HG02759 (cell line): ENCODE results near the gene VPS54.
"Not testable (repeated sequence)": the region's sequence is repeated elsewhere in the genome, so short reads cannot be mapped to it uniquely, and the experiment has no call there.

Experiments used
- ATAC-seq: cut with Tn5 transposase; IDR thresholded peaks from one replicate; pipeline ENCODE4 v1.9.1; 2021; ENCODE audit warnings: mild to moderate bottlenecking, moderate library complexity; ENCODE audit not compliant: unreplicated experiment

Gene VPS54

GRCh38 chr2:63993871-63994270 is 25.4 kb downstream of the VPS54 start:
- no peak for ATAC-seq

- not testable (repeated sequence) for ATAC-seq
Measured at GRCh38 chr2:63993130-63993584, 26.1 kb downstream of the VPS54 start.

- ATAC-seq: no peak
Measured at GRCh38 chr2:63992061-63992685, 27.1 kb downstream of the VPS54 start.

- not testable (repeated sequence) for ATAC-seq
Measured at GRCh38 chr2:63991173-63991999, 27.8 kb downstream of the VPS54 start.

GRCh38 chr2:63990072-63990471 is 29.2 kb downstream of the VPS54 start:
- no peak for ATAC-seq

GRCh38 chr2:63988842-63989436 is 30.3 kb downstream of the VPS54 start:
- ATAC-seq: not testable (repeated sequence)

- ATAC-seq: no peak
Measured at GRCh38 chr2:63984606-63985359, 34.4 kb downstream of the VPS54 start.

- ATAC-seq: no peak
Measured at GRCh38 chr2:63983986-63984605, 35.1 kb downstream of the VPS54 start.

- ATAC-seq: no peak
Measured at GRCh38 chr2:63982335-63982734, 36.9 kb downstream of the VPS54 start.

- no peak for ATAC-seq
Measured at GRCh38 chr2:63981702-63982103, 37.5 kb downstream of the VPS54 start.

GRCh38 chr2:63980794-63981193 is 38.4 kb downstream of the VPS54 start:
- no peak for ATAC-seq

GRCh38 chr2:63977904-63978303 is 41.3 kb downstream of the VPS54 start:
- peak; percentile 83 for ATAC-seq

GRCh38 chr2:63976125-63976510 is 43.1 kb downstream of the VPS54 start:
- ATAC-seq: no peak

- no peak for ATAC-seq
Measured at GRCh38 chr2:63975437-63976124, 43.6 kb downstream of the VPS54 start.

GRCh38 chr2:63975036-63975435 is 44.2 kb downstream of the VPS54 start:
- not testable (repeated sequence) for ATAC-seq

- ATAC-seq: no peak
Measured at GRCh38 chr2:63962186-63962585, 57.0 kb downstream of the VPS54 start.

- no peak for ATAC-seq
Measured at GRCh38 chr2:63950414-63950813, 68.8 kb downstream of the VPS54 start.

- no peak for ATAC-seq
Measured at GRCh38 chr2:63942788-63943187, 76.4 kb downstream of the VPS54 start.

GRCh38 chr2:63932104-63932503 is 87.1 kb downstream of the VPS54 start:
- not testable (repeated sequence) for ATAC-seq

GRCh38 chr2:63926815-63927214 is 92.4 kb downstream of the VPS54 start:
- no peak for ATAC-seq
